GM23338 (cell line): ENCODE data around the gene ABCD3. TPM values are rescaled to one million over a fixed set of nuclear protein-coding genes. Genes with fewer than 3 reads are reported as not detected.
"Not testable (repeated sequence)": the region's sequence is repeated elsewhere in the genome, so short reads cannot be mapped to it uniquely, and the experiment has no call there.

Source experiments
- ATAC-seq: fragments of 200-7000 bp; cut with Tn5 transposase; 3 replicates; pipeline ENCODE4 v1.9.1; 2020
- DNase-seq: peaks from one replicate; pipeline ENCODE4 v3.0.0-alpha.2; 2015; ENCODE audit warnings: low spot score
- H2AFZ ChIP-seq: fragments of 200-600 bp; sonication (generic); 2 replicates; pipeline ENCODE4 v1.8.0; 2016; ENCODE audit warnings: antibody characterized with exemption, mild to moderate bottlenecking, moderate library complexity
- H3F3A ChIP-seq: fragments of 200-600 bp; sonication (generic); replicated peaks from 2 replicates; pipeline ENCODE4 v1.8.0; 2017; ENCODE audit warnings: antibody characterized with exemption, mixed run types, low read depth
- H3K27ac ChIP-seq: fragments of 200-600 bp; sonication (generic); 2 replicates; pipeline ENCODE4 v1.6.1; 2016; ENCODE audit warnings: low read depth
- H3K27me3 ChIP-seq: fragments of 200-600 bp; sonication (generic); 2 replicates; pipeline ENCODE4 v1.8.0; 2016; ENCODE audit warnings: mild to moderate bottlenecking, mixed run types, moderate library complexity; ENCODE audit not compliant: insufficient read depth
- H3K36me3 ChIP-seq: fragments of 200-600 bp; sonication (generic); 2 replicates; pipeline ENCODE4 v1.8.0; 2016; ENCODE audit warnings: mild to moderate bottlenecking; ENCODE audit not compliant: insufficient read depth
- H3K4me1 ChIP-seq: fragments of 200-600 bp; sonication (generic); 2 replicates; pipeline ENCODE4 v1.8.0; 2016; ENCODE audit warnings: mild to moderate bottlenecking, moderate library complexity; ENCODE audit not compliant: insufficient read depth
- H3K4me2 ChIP-seq: fragments of 200-600 bp; sonication (generic); 2 replicates; pipeline ENCODE4 v1.7.1; 2017; ENCODE audit warnings: mixed run types
- H3K4me3 ChIP-seq: fragments of 200-600 bp; sonication (generic); 2 replicates; pipeline ENCODE4 v1.6.1; 2016; ENCODE audit warnings: mixed run types
- H3K79me2 ChIP-seq: fragments of 200-600 bp; sonication (generic); replicated peaks from 2 replicates; pipeline ENCODE4 v1.8.0; 2017; ENCODE audit warnings: mild to moderate bottlenecking; ENCODE audit not compliant: insufficient read depth
- H3K9me2 ChIP-seq: fragments of 200-600 bp; sonication (generic); 2 replicates; pipeline ENCODE4 v1.8.0; 2017; ENCODE audit not compliant: insufficient read depth
- H4K20me1 ChIP-seq: fragments of 200-600 bp; sonication (generic); replicated peaks from 2 replicates; pipeline ENCODE4 v1.8.0; 2017; ENCODE audit warnings: mild to moderate bottlenecking; ENCODE audit not compliant: insufficient read depth
- H3K27ac Mint-ChIP-seq: 2 replicates; pipeline ENCODE4 v1.8.0; 2020; ENCODE audit warnings: inconsistent platforms, mild to moderate bottlenecking, moderate library complexity, mixed read lengths
- H3K27me3 Mint-ChIP-seq: 3 replicates; pipeline ENCODE4 v1.8.0; 2022; ENCODE audit warnings: low read depth, mild to moderate bottlenecking, moderate library complexity, mixed read lengths, inconsistent platforms; ENCODE audit not compliant: insufficient read depth, poor library complexity
- H3K36me3 Mint-ChIP-seq: 3 replicates; pipeline ENCODE4 v1.8.0; 2021; ENCODE audit warnings: low read depth, mild to moderate bottlenecking, inconsistent platforms, moderate library complexity, mixed read lengths
- H3K4me1 Mint-ChIP-seq: 3 replicates; pipeline ENCODE4 v1.8.0; 2020; ENCODE audit warnings: mild to moderate bottlenecking, inconsistent platforms, mixed read lengths
- H3K4me3 Mint-ChIP-seq: 3 replicates; pipeline ENCODE4 v1.8.0; 2021; ENCODE audit warnings: moderate library complexity, mild to moderate bottlenecking, inconsistent platforms, mixed read lengths
- H3K9me3 Mint-ChIP-seq: 3 replicates; pipeline ENCODE4 v1.8.0; 2020; ENCODE audit warnings: moderate library complexity, mild to moderate bottlenecking, inconsistent platforms, mixed read lengths
- EZH2phosphoT487 ChIP-seq: fragments of 200-600 bp; sonication (generic); IDR thresholded peaks from one replicate; pipeline ENCODE4 v1.8.1; 2018; ENCODE audit warnings: antibody characterized with exemption; ENCODE audit not compliant: unreplicated experiment
- JUNB ChIP-seq: IDR thresholded peaks from one replicate; pipeline ENCODE4 v1.6.1; 2016; ENCODE audit warnings: antibody characterized with exemption; ENCODE audit not compliant: unreplicated experiment
- POLR2AphosphoS5 ChIP-seq: IDR thresholded peaks from 2 replicates; pipeline ENCODE4 v1.6.1; 2016; ENCODE audit warnings: antibody characterized with exemption, low read depth
- REST ChIP-seq: IDR thresholded peaks from one replicate; pipeline ENCODE4 v1.6.1; 2018; ENCODE audit warnings: antibody characterized with exemption; ENCODE audit not compliant: unreplicated experiment
- ZNF462 ChIP-seq: fragments of 250-450 bp; sonication (Bioruptor Pico); IDR thresholded peaks from 2 replicates; pipeline ENCODE4 v1.5.0; 2020; ENCODE audit warnings: mild to moderate bottlenecking, moderate library complexity
- polyA plus RNA-seq: library from polyadenylated mRNA; unstranded; fragments of >200 nt; fragmentation: Nextera tagmentation; extraction: Ambion mirVana; gene quantifications from 2 replicates; pipeline ENCODE4 v1.2.1, GENCODE V29; 2016
- total RNA-seq: library from RNA; depleted of rRNA; stranded (reverse); fragments of >200 nt; shearing (Covaris generic); gene quantifications from 2 replicates; pipeline ENCODE4 v1.2.3, GENCODE V29; 2014

The ABCD3 gene
- total and polyA plus RNA-seq, 2 experiments from 2014 or later, result 12.3 to 24.0 TPM

GRCh38 chr1:94425821-94426484, 7.8 kb downstream of the ABCD3 start:
- Histone ChIP-seq H3K36me3 (no peaks in the 10 kb centered on the region), H3K4me3 (no peak overlapping the region), H3K4me1 (no peaks in the 10 kb centered on the region), H4K20me1 (no peaks in the 10 kb centered on the region; the same call in none of the 2 replicates), H3K9me2 (no peaks in the 10 kb centered on the region), H3K27ac (no peak overlapping the region), H3F3A (no peaks in the 10 kb centered on the region), H3K27me3 (no peaks in the 10 kb centered on the region), H3K79me2 (peaks cover 95% of the 10 kb centered on the region), H2AFZ (no peak overlapping the region), H3K4me2 (no peak overlapping the region)
- Mint-ChIP-seq H3K27me3 (no peaks in the 10 kb centered on the region), H3K36me3 (peaks cover 22% of the 10 kb centered on the region), H3K27ac (no peak overlapping the region), H3K4me1 (peaks cover 15% of the 10 kb centered on the region), H3K9me3 (peaks cover 21% of the 10 kb centered on the region), H3K4me3 (no peak overlapping the region)
- TF ChIP-seq JUNB (no peak), REST (no peak), EZH2phosphoT487 (no peak)
- ATAC-seq (no peak), DNase-seq (no peak)

GRCh38 chr1:94426485-94426870, 8.3 kb downstream of the ABCD3 start:
- H3K27ac ChIP-seq, H3K9me2 ChIP-seq, H3K4me2 ChIP-seq, H3K27ac Mint-ChIP-seq, H3K27me3 ChIP-seq, H3K36me3 ChIP-seq, H3K27me3 Mint-ChIP-seq, ATAC-seq, DNase-seq, H3K4me3 Mint-ChIP-seq, H4K20me1 ChIP-seq, H3F3A ChIP-seq, H3K4me3 ChIP-seq, H3K4me1 ChIP-seq, H2AFZ ChIP-seq: not testable (repeated sequence)
- H3K79me2 ChIP-seq, result peaks cover 95% of the 10 kb centered on the region
- peaks cover 25% of the 10 kb centered on the region for H3K36me3 Mint-ChIP-seq
- H3K4me1 Mint-ChIP-seq, result peaks cover 15% of the 10 kb centered on the region
- H3K9me3 Mint-ChIP-seq, result peaks cover 21% of the 10 kb centered on the region

- Histone ChIP-seq H3K9me2 (no peaks in the 10 kb centered on the region), H3K27me3 (no peaks in the 10 kb centered on the region), H3K4me2 (no peak overlapping the region), H4K20me1 (no peaks in the 10 kb centered on the region; the same call in 1 of the 2 replicates), H2AFZ (no peak overlapping the region), H3F3A (no peaks in the 10 kb centered on the region), H3K4me1 (no peaks in the 10 kb centered on the region), H3K36me3 (no peaks in the 10 kb centered on the region), H3K27ac (no peak overlapping the region), H3K4me3 (no peak overlapping the region), H3K79me2 (peaks cover 84% of the 10 kb centered on the region)
- Mint-ChIP-seq H3K9me3 (peaks cover 21% of the 10 kb centered on the region), H3K36me3 (peaks cover 25% of the 10 kb centered on the region), H3K27me3 (no peaks in the 10 kb centered on the region), H3K27ac (no peak overlapping the region), H3K4me3 (no peak overlapping the region), H3K4me1 (peaks cover 9% of the 10 kb centered on the region)
- ATAC-seq (no peak), DNase-seq (no peak)
- TF ChIP-seq ZNF462 (no peak), POLR2AphosphoS5 (no peak)
Observed at GRCh38 chr1:94428441-94428840, 10.3 kb downstream of the ABCD3 start.
